ENCODE data around the gene EPC1. TPM values are rescaled to one million over a fixed set of nuclear protein-coding genes. Genes with fewer than 3 reads are reported as not detected.

EPC1 gene
- total and polyA plus RNA-seq, 9 of the 15 experiments (the other 6 are each of a cell fraction or from before 2014, with no cell fraction given), result 7.0 to 43.6 (median 16.1) TPM

GRCh38 chr10:32256613-32257437, 90.1 kb downstream of the EPC1 start (continued):
- TF ChIP-seq CHD7 (IDR thresholded peaks at IDR 0.05; ENCODE audit: low read depth, low read length), result no peak

Data from K562 (cell line).